Ishikawa (cell line): ENCODE data around the gene RUBCNL.

Experiments used
- CEBPB ChIP-seq: IDR thresholded peaks from 2 replicates; pipeline ENCODE4 v1.6.1; 2012
- CREB1 ChIP-seq: IDR thresholded peaks from 2 replicates; pipeline ENCODE4 v1.6.1; 2012; ENCODE audit warnings: low read depth
- EGR1 ChIP-seq: IDR thresholded peaks from 2 replicates; pipeline ENCODE4 v1.6.1; 2012
- EP300 ChIP-seq: IDR thresholded peaks from 2 replicates; pipeline ENCODE4 v1.6.1; 2012; ENCODE audit warnings: borderline replicate concordance
- FOXM1 ChIP-seq: IDR thresholded peaks from 2 replicates; pipeline ENCODE4 v1.6.1; 2012; ENCODE audit warnings: low read depth, borderline replicate concordance
- MAX ChIP-seq: IDR thresholded peaks from 2 replicates; pipeline ENCODE4 v1.6.1; 2012
- NFIC ChIP-seq: IDR thresholded peaks from 2 replicates; pipeline ENCODE4 v1.6.1; 2012
- RAD21 ChIP-seq: IDR thresholded peaks from 2 replicates; pipeline ENCODE4 v1.6.1; 2012; ENCODE audit warnings: low read depth
- REST ChIP-seq: IDR thresholded peaks from 2 replicates; pipeline ENCODE4 v1.6.1; 2012; ENCODE audit warnings: low read depth, mild to moderate bottlenecking
- TAF1 ChIP-seq: IDR thresholded peaks from 2 replicates; pipeline ENCODE4 v1.6.1; 2012; ENCODE audit warnings: low read depth, mild to moderate bottlenecking
- TCF12 ChIP-seq: IDR thresholded peaks from 2 replicates; pipeline ENCODE4 v1.6.1; 2012; ENCODE audit warnings: low read depth
- TEAD4 ChIP-seq: IDR thresholded peaks from 2 replicates; pipeline ENCODE4 v1.6.1; 2012
- USF1 ChIP-seq: IDR thresholded peaks from 2 replicates; pipeline ENCODE4 v1.6.1; 2012
- YY1 ChIP-seq: IDR thresholded peaks from 2 replicates; pipeline ENCODE4 v1.6.1; 2012; ENCODE audit warnings: low read depth
- ZBTB7A ChIP-seq: IDR thresholded peaks from 2 replicates; pipeline ENCODE4 v1.6.1; 2012; ENCODE audit warnings: low read depth

RUBCNL gene

GRCh38 chr13:46311217-46311616, 75.8 kb downstream of the RUBCNL start:
- TF ChIP-seq EGR1 = no peak

- no peak for TF ChIP-seq CEBPB
These were observed 77.0 kb downstream of the RUBCNL start for GRCh38 chr13:46310066-46310465.

- TF ChIP-seq YY1 (no peak), TAF1 (no peak), USF1 (no peak), CEBPB (no peak), TEAD4 (no peak), ZBTB7A (no peak), TCF12 (no peak), NFIC (no peak), EGR1 (no peak), MAX (no peak), FOXM1 (no peak), REST (no peak), RAD21 (no peak), CREB1 (no peak), EP300 (no peak)
These were observed 79.5 kb downstream of the RUBCNL start for GRCh38 chr13:46307554-46307953.

GRCh38 chr13:46304546-46304945, 82.5 kb downstream of the RUBCNL start:
- TF ChIP-seq EP300 = no peak

- TF ChIP-seq ZBTB7A (no peak), MAX (no peak), CEBPB (no peak), CREB1 (no peak), NFIC (no peak), TCF12 (no peak), EGR1 (no peak), REST (no peak), TEAD4 (no peak), EP300 (no peak), TAF1 (no peak), YY1 (no peak), FOXM1 (no peak), RAD21 (no peak), USF1 (no peak)
These were observed 83.2 kb downstream of the RUBCNL start for GRCh38 chr13:46303742-46304385.

- no peak for TF ChIP-seq CREB1
These were observed 89.7 kb downstream of the RUBCNL start for GRCh38 chr13:46297361-46297811.

- TF ChIP-seq CEBPB (no peak), REST (no peak), MAX (no peak)
These were observed 90.1 kb downstream of the RUBCNL start for GRCh38 chr13:46296921-46297320.
